ENCODE data around the gene OR2A5.

Gene OR2A5

DNA sequence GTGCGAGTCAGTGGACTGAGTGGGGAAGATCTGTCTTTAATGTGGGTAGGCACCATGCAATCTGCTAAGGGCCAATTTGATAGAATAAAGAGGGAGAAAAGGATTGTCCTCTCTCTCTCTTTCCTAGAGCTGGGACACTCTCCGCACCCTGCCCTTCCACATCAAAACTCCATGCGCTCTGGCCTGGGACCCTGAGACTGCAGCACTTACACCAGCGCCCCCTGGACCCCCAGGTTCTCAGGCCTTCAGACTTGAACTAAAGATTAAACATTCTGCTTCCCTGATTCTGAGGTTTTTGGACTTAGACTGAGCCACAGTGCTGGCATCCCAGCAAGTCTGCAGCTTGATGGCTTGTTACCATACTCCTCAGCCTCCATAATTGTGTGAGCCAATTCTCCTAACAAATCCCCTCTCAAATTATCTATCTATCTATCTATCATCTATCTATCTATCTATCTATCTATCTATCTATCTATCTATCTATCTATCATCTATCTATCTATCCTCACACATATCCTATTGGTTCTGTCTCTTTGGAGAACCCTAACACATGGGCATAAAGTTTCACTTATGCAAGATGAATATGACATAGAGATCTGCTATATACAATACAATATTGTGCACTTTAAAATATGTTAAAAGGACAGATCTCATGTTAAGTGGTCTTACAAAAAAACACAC, 22.4 kb upstream of the OR2A5 start:
- no peaks in the 10 kb centered on the region for H3F3A ChIP-seq (ENCODE audit: low read depth)
- H3K79me2 ChIP-seq (ENCODE audit: insufficient read depth, low read length) = no peaks in the 10 kb centered on the region
- H2AFZ ChIP-seq (ENCODE audit: low read length) = no peak overlapping the region
- H3K9ac ChIP-seq (ENCODE audit: low read depth, low read length, poor library complexity, severe bottlenecking) = no peak overlapping the region
- H3K4me3 ChIP-seq (ENCODE audit: low read length, poor library complexity, severe bottlenecking) = no peak overlapping the region
- no peak overlapping the region for H3K4me2 ChIP-seq (ENCODE audit: low read depth, low read length, poor library complexity, severe bottlenecking)
- H3K27me3 ChIP-seq (ENCODE audit: insufficient read depth, low read length, poor library complexity, severe bottlenecking) = no peaks in the 10 kb centered on the region
- H3K36me3 ChIP-seq (ENCODE audit: insufficient read depth, low read length) = no peaks in the 10 kb centered on the region
- no peaks in the 10 kb centered on the region for H3K9me2 ChIP-seq (replicated peaks; ENCODE audit: low read depth, low read length)
- H4K20me1 ChIP-seq (ENCODE audit: insufficient read depth, low read length, poor library complexity, severe bottlenecking) = no peaks in the 10 kb centered on the region
- TF ChIP-seq EZH2phosphoT487 (IDR thresholded peaks at IDR 0.05; ENCODE audit: borderline replicate concordance) = no peak
- TF ChIP-seq, protein P1, sequence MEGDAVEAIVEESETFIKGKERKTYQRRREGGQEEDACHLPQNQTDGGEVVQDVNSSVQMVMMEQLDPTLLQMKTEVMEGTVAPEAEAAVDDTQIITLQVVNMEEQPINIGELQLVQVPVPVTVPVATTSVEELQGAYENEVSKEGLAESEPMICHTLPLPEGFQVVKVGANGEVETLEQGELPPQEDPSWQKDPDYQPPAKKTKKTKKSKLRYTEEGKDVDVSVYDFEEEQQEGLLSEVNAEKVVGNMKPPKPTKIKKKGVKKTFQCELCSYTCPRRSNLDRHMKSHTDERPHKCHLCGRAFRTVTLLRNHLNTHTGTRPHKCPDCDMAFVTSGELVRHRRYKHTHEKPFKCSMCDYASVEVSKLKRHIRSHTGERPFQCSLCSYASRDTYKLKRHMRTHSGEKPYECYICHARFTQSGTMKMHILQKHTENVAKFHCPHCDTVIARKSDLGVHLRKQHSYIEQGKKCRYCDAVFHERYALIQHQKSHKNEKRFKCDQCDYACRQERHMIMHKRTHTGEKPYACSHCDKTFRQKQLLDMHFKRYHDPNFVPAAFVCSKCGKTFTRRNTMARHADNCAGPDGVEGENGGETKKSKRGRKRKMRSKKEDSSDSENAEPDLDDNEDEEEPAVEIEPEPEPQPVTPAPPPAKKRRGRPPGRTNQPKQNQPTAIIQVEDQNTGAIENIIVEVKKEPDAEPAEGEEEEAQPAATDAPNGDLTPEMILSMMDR (conservative IDR thresholded peaks at IDR 0.05; ENCODE audit: low read length) = no peak
- H3K9me3 ChIP-seq (ENCODE audit: insufficient read depth, low read depth, low read length) = no peaks in the 10 kb centered on the region
- H3K4me1 ChIP-seq (ENCODE audit: insufficient read depth, low read length, poor library complexity, severe bottlenecking) = no peaks in the 10 kb centered on the region

DNA sequence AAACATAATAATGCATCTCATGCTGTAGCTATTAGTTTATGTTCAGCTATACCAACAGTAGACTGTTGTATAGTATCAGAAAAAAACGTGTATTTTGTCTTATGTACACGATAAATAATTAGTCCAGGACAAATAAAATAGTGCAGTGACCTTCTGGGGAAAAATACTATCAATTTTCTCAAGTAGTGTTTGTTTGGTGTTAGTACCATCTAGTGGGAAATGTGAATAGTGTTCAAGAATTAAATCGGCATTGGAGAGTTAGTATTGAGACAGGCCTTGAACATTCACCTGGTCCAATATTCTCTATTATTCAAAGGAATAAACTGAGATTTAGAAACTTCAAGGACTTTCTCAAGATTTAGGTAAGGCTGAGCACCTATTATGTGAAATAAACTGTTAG, 21.7 kb upstream of the OR2A5 start:
- H3K36me3 ChIP-seq (ENCODE audit: insufficient read depth, low read length) = no peaks in the 10 kb centered on the region
- H3K4me3 ChIP-seq (ENCODE audit: low read length, poor library complexity, severe bottlenecking) = no peak overlapping the region
- H3K9me3 ChIP-seq (ENCODE audit: insufficient read depth, low read depth, low read length) = no peaks in the 10 kb centered on the region
- H3K4me2 ChIP-seq (ENCODE audit: low read depth, low read length, poor library complexity, severe bottlenecking) = no peak overlapping the region
- TF ChIP-seq, protein P1 (conservative IDR thresholded peaks at IDR 0.05; ENCODE audit: low read length) = peak; percentile 57
- TF ChIP-seq EZH2phosphoT487 (IDR thresholded peaks at IDR 0.05; ENCODE audit: borderline replicate concordance) = no peak
- no peak overlapping the region for H2AFZ ChIP-seq (ENCODE audit: low read length)
- H3F3A ChIP-seq (ENCODE audit: low read depth) = no peaks in the 10 kb centered on the region
- H4K20me1 ChIP-seq (ENCODE audit: insufficient read depth, low read length, poor library complexity, severe bottlenecking) = no peaks in the 10 kb centered on the region
- H3K27me3 ChIP-seq (ENCODE audit: insufficient read depth, low read length, poor library complexity, severe bottlenecking) = no peaks in the 10 kb centered on the region
- H3K4me1 ChIP-seq (ENCODE audit: insufficient read depth, low read length, poor library complexity, severe bottlenecking) = no peaks in the 10 kb centered on the region
- no peaks in the 10 kb centered on the region for H3K9me2 ChIP-seq (replicated peaks; ENCODE audit: low read depth, low read length)
- no peaks in the 10 kb centered on the region for H3K79me2 ChIP-seq (ENCODE audit: insufficient read depth, low read length)
- no peak overlapping the region for H3K9ac ChIP-seq (ENCODE audit: low read depth, low read length, poor library complexity, severe bottlenecking)

DNA sequence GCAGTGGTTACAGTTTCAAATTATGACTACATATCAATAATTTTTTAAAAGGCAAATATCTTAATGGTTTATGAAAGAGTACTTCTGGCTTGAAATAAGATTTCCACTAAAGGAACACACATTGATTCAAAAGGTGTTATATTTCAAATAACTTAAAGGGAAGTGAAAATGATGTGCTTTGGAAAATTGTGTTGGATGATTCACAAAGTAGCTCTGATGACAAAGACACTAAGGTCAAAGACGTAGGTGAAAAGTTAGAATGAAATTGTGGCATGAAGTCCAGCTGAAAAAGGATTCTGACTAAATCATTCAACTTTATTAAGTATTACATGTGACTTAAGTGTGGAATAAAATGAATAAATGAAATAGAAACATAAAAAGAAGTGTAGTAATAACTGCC, 20.8 kb upstream of the OR2A5 start:
- no peaks in the 10 kb centered on the region for H3K79me2 ChIP-seq (ENCODE audit: insufficient read depth, low read length)
- H3K9me3 ChIP-seq (ENCODE audit: insufficient read depth, low read depth, low read length) = no peaks in the 10 kb centered on the region
- peaks cover 6% of the 10 kb centered on the region for H3K4me1 ChIP-seq (ENCODE audit: insufficient read depth, low read length, poor library complexity, severe bottlenecking)
- H3K27me3 ChIP-seq (ENCODE audit: insufficient read depth, low read length, poor library complexity, severe bottlenecking) = no peaks in the 10 kb centered on the region
- no peaks in the 10 kb centered on the region for H3F3A ChIP-seq (ENCODE audit: low read depth)
- no peak for TF ChIP-seq EZH2phosphoT487 (IDR thresholded peaks at IDR 0.05; ENCODE audit: borderline replicate concordance)
- TF ChIP-seq, protein P1 (conservative IDR thresholded peaks at IDR 0.05; ENCODE audit: low read length) = no peak
- H4K20me1 ChIP-seq (ENCODE audit: insufficient read depth, low read length, poor library complexity, severe bottlenecking) = no peaks in the 10 kb centered on the region
- H3K36me3 ChIP-seq (ENCODE audit: insufficient read depth, low read length) = no peaks in the 10 kb centered on the region
- no peak overlapping the region for H3K4me3 ChIP-seq (ENCODE audit: low read length, poor library complexity, severe bottlenecking)
- H3K9me2 ChIP-seq (replicated peaks; ENCODE audit: low read depth, low read length) = no peaks in the 10 kb centered on the region
- no peak overlapping the region for H3K9ac ChIP-seq (ENCODE audit: low read depth, low read length, poor library complexity, severe bottlenecking)
- no peak overlapping the region for H3K4me2 ChIP-seq (ENCODE audit: low read depth, low read length, poor library complexity, severe bottlenecking)
- no peak overlapping the region for H2AFZ ChIP-seq (ENCODE audit: low read length)

Measured in Loucy (cell line).